ENCODE data around the gene RPL7A. TPM values are rescaled to one million over a fixed set of nuclear protein-coding genes. Genes with fewer than 3 reads are reported as not detected.
A peak's percentile ranks its signal among the peaks of the same experiment; 100 is the strongest.

Gene RPL7A
- total and polyA plus RNA-seq, 2 of the 13 experiments (the other 11 are each of a cell fraction or from before 2014, with no cell fraction given): 2,401 to 2,938 TPM

DNA sequence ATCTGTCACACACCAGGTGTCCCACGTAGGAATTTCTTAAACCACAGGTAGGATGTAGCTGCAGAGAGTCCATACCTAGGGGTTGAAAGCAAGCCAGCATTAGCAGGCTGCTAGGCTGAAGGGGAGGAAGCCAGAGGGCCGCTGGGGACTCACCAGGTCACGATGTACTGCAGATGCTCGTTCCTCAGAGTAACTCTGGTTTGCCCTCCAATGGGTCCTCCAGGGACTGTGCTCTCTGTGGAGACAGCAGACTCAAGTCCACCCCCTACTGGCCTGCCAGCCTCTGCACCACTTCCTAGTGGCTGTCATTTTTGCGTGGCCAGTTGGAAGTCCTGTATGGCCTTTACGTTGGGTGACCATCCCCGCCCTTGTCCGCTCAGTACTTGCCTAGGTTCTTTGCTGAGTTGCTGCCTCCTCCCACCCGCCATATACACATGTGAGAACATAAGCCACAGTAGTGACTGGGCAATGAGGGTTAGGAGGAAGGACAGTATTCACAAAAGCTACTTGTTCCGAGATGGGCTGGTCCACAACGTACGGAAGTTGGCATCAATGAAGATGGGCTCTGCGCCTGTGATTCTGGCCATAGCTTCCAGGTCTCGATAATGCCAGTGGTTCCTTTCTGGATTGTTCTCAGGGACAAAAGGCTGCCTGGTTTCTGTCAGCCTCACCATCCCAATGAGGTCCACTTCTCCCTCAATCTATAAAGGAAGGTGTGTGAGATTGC lies 4.1 kb downstream of the RPL7A start (continued):
- TF ChIP-seq, protein P1, sequence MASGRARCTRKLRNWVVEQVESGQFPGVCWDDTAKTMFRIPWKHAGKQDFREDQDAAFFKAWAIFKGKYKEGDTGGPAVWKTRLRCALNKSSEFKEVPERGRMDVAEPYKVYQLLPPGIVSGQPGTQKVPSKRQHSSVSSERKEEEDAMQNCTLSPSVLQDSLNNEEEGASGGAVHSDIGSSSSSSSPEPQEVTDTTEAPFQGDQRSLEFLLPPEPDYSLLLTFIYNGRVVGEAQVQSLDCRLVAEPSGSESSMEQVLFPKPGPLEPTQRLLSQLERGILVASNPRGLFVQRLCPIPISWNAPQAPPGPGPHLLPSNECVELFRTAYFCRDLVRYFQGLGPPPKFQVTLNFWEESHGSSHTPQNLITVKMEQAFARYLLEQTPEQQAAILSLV (CRISPR knock-in tag; IDR thresholded peaks at IDR 0.05; ENCODE audit: borderline replicate concordance): no peak; the same call in 1 of the 2 replicates
- TF ChIP-seq MTA3 (CRISPR knock-in tag; IDR thresholded peaks at IDR 0.05): no peak
- TF ChIP-seq ZFP36 (IDR thresholded peaks at IDR 0.05; ENCODE audit: borderline replicate concordance, low read depth, low read length, partially characterized antibody): no peak
- TF ChIP-seq ZNF776 (CRISPR knock-in tag; IDR thresholded peaks at IDR 0.05): no peak
- no peak for TF ChIP-seq HHEX (CRISPR knock-in tag; IDR thresholded peaks at IDR 0.05)
- TF ChIP-seq SPEN (CRISPR knock-in tag; IDR thresholded peaks at IDR 0.05; ENCODE audit: low read depth): no peak
- TF ChIP-seq, protein P2, sequence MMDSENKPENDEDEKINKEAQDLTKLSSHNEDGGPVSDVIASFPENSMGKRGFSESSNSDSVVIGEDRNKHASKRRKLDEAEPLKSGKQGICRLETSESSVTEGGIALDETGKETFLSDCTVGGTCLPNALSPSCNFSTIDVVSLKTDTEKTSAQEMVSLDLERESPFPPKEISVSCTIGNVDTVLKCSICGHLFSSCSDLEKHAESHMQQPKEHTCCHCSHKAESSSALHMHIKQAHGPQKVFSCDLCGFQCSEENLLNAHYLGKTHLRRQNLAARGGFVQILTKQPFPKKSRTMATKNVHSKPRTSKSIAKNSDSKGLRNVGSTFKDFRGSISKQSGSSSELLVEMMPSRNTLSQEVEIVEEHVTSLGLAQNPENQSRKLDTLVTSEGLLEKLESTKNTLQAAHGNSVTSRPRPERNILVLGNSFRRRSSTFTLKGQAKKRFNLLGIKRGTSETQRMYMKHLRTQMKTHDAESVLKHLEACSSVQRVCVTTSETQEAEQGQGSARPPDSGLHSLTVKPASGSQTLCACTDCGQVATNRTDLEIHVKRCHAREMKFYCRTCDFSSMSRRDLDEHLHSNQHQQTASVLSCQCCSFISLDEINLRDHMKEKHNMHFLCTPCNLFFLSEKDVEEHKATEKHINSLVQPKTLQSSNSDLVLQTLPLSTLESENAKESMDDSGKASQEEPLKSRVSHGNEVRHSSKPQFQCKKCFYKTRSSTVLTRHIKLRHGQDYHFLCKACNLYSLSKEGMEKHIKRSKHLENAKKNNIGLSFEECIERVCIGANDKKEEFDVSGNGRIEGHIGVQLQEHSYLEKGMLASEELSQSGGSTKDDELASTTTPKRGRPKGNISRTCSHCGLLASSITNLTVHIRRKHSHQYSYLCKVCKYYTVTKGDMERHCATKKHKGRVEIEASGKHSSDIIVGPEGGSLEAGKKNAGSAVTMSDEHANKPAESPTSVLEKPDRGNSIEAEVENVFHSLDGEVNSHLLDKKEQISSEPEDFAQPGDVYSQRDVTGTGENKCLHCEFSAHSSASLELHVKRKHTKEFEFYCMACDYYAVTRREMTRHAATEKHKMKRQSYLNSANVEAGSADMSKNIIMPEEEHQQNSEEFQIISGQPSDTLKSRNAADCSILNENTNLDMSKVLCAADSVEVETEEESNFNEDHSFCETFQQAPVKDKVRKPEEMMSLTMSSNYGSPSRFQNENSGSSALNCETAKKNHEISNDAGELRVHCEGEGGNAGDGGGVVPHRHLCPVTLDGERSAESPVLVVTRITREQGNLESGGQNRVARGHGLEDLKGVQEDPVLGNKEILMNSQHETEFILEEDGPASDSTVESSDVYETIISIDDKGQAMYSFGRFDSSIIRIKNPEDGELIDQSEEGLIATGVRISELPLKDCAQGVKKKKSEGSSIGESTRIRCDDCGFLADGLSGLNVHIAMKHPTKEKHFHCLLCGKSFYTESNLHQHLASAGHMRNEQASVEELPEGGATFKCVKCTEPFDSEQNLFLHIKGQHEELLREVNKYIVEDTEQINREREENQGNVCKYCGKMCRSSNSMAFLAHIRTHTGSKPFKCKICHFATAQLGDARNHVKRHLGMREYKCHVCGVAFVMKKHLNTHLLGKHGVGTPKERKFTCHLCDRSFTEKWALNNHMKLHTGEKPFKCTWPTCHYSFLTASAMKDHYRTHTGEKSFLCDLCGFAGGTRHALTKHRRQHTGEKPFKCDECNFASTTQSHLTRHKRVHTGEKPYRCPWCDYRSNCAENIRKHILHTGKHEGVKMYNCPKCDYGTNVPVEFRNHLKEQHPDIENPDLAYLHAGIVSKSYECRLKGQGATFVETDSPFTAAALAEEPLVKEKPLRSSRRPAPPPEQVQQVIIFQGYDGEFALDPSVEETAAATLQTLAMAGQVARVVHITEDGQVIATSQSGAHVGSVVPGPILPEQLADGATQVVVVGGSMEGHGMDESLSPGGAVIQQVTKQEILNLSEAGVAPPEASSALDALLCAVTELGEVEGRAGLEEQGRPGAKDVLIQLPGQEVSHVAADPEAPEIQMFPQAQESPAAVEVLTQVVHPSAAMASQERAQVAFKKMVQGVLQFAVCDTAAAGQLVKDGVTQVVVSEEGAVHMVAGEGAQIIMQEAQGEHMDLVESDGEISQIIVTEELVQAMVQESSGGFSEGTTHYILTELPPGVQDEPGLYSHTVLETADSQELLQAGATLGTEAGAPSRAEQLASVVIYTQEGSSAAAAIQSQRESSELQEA (CRISPR knock-in tag; IDR thresholded peaks at IDR 0.05; ENCODE audit: not compliant biosample characterization): no peak
- no peak for TF ChIP-seq SYNCRIP (IDR thresholded peaks at IDR 0.05; ENCODE audit: insufficient read depth, low read depth, low read length)
- TF ChIP-seq MEF2D (CRISPR knock-in tag; IDR thresholded peaks at IDR 0.05): no peak
- no peak for TF ChIP-seq ZSCAN30 (CRISPR knock-in tag; IDR thresholded peaks at IDR 0.05)
- TF ChIP-seq, protein P3, sequence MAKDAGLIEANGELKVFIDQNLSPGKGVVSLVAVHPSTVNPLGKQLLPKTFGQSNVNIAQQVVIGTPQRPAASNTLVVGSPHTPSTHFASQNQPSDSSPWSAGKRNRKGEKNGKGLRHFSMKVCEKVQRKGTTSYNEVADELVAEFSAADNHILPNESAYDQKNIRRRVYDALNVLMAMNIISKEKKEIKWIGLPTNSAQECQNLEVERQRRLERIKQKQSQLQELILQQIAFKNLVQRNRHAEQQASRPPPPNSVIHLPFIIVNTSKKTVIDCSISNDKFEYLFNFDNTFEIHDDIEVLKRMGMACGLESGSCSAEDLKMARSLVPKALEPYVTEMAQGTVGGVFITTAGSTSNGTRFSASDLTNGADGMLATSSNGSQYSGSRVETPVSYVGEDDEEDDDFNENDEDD (CRISPR knock-in tag; IDR thresholded peaks at IDR 0.05; ENCODE audit: borderline replicate concordance): peak; percentile 31; the same call in 1 of the 2 replicates
- TF ChIP-seq GTF2F1 (IDR thresholded peaks at IDR 0.05; ENCODE audit: low read length): no peak
- TF ChIP-seq, protein P4, sequence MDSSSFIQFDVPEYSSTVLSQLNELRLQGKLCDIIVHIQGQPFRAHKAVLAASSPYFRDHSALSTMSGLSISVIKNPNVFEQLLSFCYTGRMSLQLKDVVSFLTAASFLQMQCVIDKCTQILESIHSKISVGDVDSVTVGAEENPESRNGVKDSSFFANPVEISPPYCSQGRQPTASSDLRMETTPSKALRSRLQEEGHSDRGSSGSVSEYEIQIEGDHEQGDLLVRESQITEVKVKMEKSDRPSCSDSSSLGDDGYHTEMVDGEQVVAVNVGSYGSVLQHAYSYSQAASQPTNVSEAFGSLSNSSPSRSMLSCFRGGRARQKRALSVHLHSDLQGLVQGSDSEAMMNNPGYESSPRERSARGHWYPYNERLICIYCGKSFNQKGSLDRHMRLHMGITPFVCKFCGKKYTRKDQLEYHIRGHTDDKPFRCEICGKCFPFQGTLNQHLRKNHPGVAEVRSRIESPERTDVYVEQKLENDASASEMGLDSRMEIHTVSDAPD (CRISPR knock-in tag; IDR thresholded peaks at IDR 0.05): no peak
- TF ChIP-seq ZFX (CRISPR knock-in tag; IDR thresholded peaks at IDR 0.05; ENCODE audit: low read depth): no peak; the same call in 1 of the 2 replicates
- no peak for TF ChIP-seq ZNF616 (CRISPR knock-in tag; IDR thresholded peaks at IDR 0.05; ENCODE audit: low read depth)

All from HepG2 (cell line).